ENCODE data around the gene BIRC7. TPM values are rescaled to one million over a fixed set of nuclear protein-coding genes. Genes with fewer than 3 reads are reported as not detected.

The BIRC7 gene
- total RNA-seq, 4 donors from 2014 or later: 29.4 to 53.1 (median 42.2) TPM

DNA sequence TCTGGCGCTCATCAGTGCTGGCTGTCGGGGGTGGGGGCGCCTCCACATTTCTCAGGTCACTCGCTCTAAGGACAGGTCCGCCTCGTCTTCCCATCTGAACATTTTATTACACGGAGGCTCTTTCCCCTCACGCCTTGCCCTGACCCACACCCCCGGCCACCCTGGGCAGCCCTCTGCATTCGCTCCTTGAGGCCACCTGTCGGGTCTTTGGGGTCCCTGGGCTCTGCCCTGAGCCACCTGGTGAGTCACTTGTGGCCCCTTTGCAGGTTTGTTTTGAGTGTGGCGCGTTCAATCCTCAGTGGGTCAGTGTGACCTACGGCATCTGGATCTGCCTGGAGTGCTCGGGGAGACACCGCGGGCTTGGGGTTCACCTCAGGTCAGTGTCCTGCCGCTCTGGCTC is 40.1 kb downstream of the BIRC7 start:
- H3K9me3 ChIP-seq: no peaks in the 10 kb centered on the region

GRCh38 chr20:63276956-63277355 is 41.3 kb downstream of the BIRC7 start:
- Histone ChIP-seq H3K27ac (no peak overlapping the region), H3K9me3 (no peaks in the 10 kb centered on the region), H3K36me3 (peaks cover 0 to 66% (median 11%) of the 10 kb centered on the region in 3 donors), H3K4me3 (no peak overlapping the region), H3K4me1 (peaks cover 0 to 30% (median 17%) of the 10 kb centered on the region in 4 donors), H3K27me3 (no peaks in the 10 kb centered on the region)
- TF ChIP-seq POLR2A (IDR thresholded peaks at IDR 0.05) (no peak), EP300 (IDR thresholded peaks at IDR 0.05) (no peak)
- TF ChIP-seq, protein P1, sequence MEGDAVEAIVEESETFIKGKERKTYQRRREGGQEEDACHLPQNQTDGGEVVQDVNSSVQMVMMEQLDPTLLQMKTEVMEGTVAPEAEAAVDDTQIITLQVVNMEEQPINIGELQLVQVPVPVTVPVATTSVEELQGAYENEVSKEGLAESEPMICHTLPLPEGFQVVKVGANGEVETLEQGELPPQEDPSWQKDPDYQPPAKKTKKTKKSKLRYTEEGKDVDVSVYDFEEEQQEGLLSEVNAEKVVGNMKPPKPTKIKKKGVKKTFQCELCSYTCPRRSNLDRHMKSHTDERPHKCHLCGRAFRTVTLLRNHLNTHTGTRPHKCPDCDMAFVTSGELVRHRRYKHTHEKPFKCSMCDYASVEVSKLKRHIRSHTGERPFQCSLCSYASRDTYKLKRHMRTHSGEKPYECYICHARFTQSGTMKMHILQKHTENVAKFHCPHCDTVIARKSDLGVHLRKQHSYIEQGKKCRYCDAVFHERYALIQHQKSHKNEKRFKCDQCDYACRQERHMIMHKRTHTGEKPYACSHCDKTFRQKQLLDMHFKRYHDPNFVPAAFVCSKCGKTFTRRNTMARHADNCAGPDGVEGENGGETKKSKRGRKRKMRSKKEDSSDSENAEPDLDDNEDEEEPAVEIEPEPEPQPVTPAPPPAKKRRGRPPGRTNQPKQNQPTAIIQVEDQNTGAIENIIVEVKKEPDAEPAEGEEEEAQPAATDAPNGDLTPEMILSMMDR (IDR thresholded peaks at IDR 0.05): no peak
- no peak for DNase-seq (ENCODE audit: low spot score in 2 of 2)
- WGBS, 2 donors: 87 to 89% methylated on average over 20 of the region's 20 CpGs

More for the DNA sequence above, 40.1 kb downstream of the BIRC7 start:
- no peak for DNase-seq (ENCODE audit: low spot score in 2 of 2)
- Histone ChIP-seq H3K27me3 (no peaks in the 10 kb centered on the region), H3K4me1 (peaks cover 0 to 36% (median 21%) of the 10 kb centered on the region in 4 donors), H3K4me3 (no peak overlapping the region), H3K27ac (no peak overlapping the region), H3K36me3 (peaks cover 0 to 55% (median 11%) of the 10 kb centered on the region in 3 donors)
- TF ChIP-seq EP300 (IDR thresholded peaks at IDR 0.05) (no peak), POLR2A (IDR thresholded peaks at IDR 0.05) (no peak)
- TF ChIP-seq, protein P1 (IDR thresholded peaks at IDR 0.05): no peak
- 87 to 94% methylated on average over 7 to 18 of the region's 18 CpGs for WGBS, 2 donors

DNA sequence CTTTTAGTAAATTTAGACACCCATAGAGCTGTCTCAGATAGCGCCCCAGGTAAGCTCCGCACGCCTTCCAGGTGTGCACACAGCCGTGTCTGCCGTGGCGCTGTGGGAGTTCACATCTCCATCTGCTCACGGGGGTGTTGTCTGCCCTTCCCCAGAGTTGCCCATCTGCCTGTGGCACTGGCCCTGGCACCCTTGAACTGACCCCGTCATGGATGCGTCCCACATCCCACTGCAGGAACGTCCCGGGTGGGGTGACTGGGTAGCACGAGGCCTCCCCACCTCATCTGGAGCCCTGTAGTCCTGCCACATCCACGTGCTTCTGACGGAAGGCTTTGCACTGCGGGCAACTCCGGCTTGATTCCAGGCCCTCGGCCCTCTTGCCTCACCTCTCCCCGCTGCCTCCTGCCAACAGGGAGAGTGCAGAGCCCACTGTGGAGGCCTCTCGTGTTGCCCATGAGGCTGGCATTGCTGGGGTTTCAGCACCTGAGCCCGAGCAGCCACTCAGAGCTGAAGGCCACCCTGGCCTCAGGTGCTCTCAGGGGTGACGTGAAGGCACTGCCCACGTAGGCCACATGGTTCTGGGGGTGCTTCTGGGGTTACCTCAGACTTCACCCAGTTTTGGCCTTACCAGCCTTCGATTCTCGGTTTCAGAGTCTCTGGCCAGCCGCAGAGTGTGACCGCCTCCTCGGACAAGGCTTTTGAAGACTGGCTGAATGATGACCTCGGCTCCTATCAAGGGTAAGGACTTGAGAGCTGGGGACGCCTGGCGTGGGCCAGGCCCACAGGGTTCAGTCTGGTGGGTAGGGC is 42.0 kb downstream of the BIRC7 start:
- H3K36me3 ChIP-seq: peaks cover 0 to 73% (median 11%) of the 10 kb centered on the region in 3 donors
- no peaks in the 10 kb centered on the region for H3K27me3 ChIP-seq
- TF ChIP-seq POLR2A (IDR thresholded peaks at IDR 0.05): no peak
- TF ChIP-seq, protein P1 (IDR thresholded peaks at IDR 0.05): no peak
- no peak for TF ChIP-seq EP300 (IDR thresholded peaks at IDR 0.05)
- H3K9me3 ChIP-seq: no peaks in the 10 kb centered on the region
- no peak overlapping the region for H3K4me3 ChIP-seq
- H3K27ac ChIP-seq: no peak overlapping the region
- DNase-seq (ENCODE audit: low spot score in 2 of 2): no peak
- 90 to 96% methylated on average over 21 to 25 of the region's 30 CpGs for WGBS, 2 donors
- H3K4me1 ChIP-seq: peaks cover 0 to 27% (median 15%) of the 10 kb centered on the region in 4 donors

- Histone ChIP-seq H3K27ac (no peak overlapping the region), H3K4me1 (peaks cover 0 to 23% (median 11%) of the 10 kb centered on the region in 4 donors), H3K4me3 (no peak overlapping the region), H3K36me3 (peaks cover 0 to 83% (median 16%) of the 10 kb centered on the region in 3 donors), H3K9me3 (no peaks in the 10 kb centered on the region), H3K27me3 (no peaks in the 10 kb centered on the region)
- DNase-seq (ENCODE audit: low spot score in 2 of 2): no peak
- TF ChIP-seq EP300 (IDR thresholded peaks at IDR 0.05) (no peak), POLR2A (IDR thresholded peaks at IDR 0.05) (no peak)
- TF ChIP-seq, protein P1 (IDR thresholded peaks at IDR 0.05): no peak
- 73 to 80% methylated on average over 17 of the region's 17 CpGs for WGBS, 2 donors
Measured at GRCh38 chr20:63278661-63279060, 43.0 kb downstream of the BIRC7 start.

DNA sequence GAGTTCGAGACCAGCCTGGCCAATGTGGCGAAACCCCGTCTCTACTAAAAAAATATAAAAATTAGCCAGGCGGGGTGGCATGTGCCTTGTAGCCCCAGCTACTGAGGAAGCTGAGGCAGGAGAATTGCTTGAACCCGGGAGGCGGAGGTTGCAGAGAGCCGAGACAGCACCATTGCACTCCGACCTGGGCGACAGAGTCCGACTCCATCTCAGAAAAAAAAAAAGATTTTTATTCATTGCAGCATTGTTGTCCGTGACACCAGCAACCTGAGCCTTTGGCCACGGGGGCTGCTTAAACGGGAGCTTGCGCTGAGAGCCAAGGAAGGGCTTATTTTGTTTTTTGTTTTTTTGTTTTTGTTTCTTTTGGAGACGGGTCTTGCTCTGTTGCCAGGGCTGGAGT is 44.2 kb downstream of the BIRC7 start:
- Histone ChIP-seq H3K36me3 (peaks cover 0 to 96% (median 16%) of the 10 kb centered on the region in 3 donors), H3K27me3 (no peaks in the 10 kb centered on the region), H3K27ac (no peak overlapping the region), H3K4me1 (peaks cover 0 to 10% (median 0%) of the 10 kb centered on the region in 4 donors), H3K4me3 (no peak overlapping the region), H3K9me3 (no peaks in the 10 kb centered on the region)
- DNase-seq (ENCODE audit: low spot score in 2 of 2): no peak
- 87% methylated on average over 15 of the region's 15 CpGs for WGBS, 2 donors
- TF ChIP-seq, protein P1 (IDR thresholded peaks at IDR 0.05): no peak
- TF ChIP-seq POLR2A (IDR thresholded peaks at IDR 0.05): no peak
- TF ChIP-seq EP300 (IDR thresholded peaks at IDR 0.05): no peak

All from tibial nerve (tissue), 4 donors.